HL-60 (cell line): ENCODE measurements around the gene CDC37.

Experiments
- DNase-seq, 2 experiments: peaks; one replicate each; pipeline ENCODE4 v3.0.0-alpha.2; 2010 to 2020; ENCODE audit warnings: low read depth in 1 of 2, low spot score in 1 of 2
- H3K27ac ChIP-seq: fragments of 250-450 bp; sonication (Bioruptor Pico); replicated peaks from 2 replicates; pipeline ENCODE4 v1.5.1; 2020; ENCODE audit warnings: mild to moderate bottlenecking, moderate library complexity
- H3K27me3 ChIP-seq: fragments of 250-450 bp; sonication (Bioruptor Pico); 2 replicates; pipeline ENCODE4 v1.5.1; 2021; ENCODE audit warnings: mild to moderate bottlenecking, moderate library complexity; ENCODE audit not compliant: insufficient read depth, poor library complexity, severe bottlenecking
- H3K4me3 ChIP-seq: replicated peaks from 2 replicates; pipeline ENCODE4 v1.5.1; 2011; ENCODE audit warnings: mild to moderate bottlenecking, control low read depth, low read length; ENCODE audit not compliant: insufficient read depth
- CTCF ChIP-seq: IDR thresholded peaks from one replicate; pipeline ENCODE4 v1.5.1; 2011; ENCODE audit warnings: low read length, control low read depth, inconsistent platforms; ENCODE audit not compliant: insufficient read depth
- GABPA ChIP-seq: IDR thresholded peaks from 2 replicates; pipeline ENCODE4 v1.6.1; 2012; ENCODE audit warnings: low read depth
- POLR2AphosphoS5 ChIP-seq: IDR thresholded peaks from 2 replicates; pipeline ENCODE4 v1.6.1; 2012; ENCODE audit warnings: low read depth
- REST ChIP-seq: IDR thresholded peaks from 2 replicates; pipeline ENCODE4 v1.6.1; 2012; ENCODE audit warnings: low read depth; ENCODE audit not compliant: insufficient replicate concordance
- SPI1 ChIP-seq: IDR thresholded peaks from 2 replicates; pipeline ENCODE4 v1.6.1; 2012; ENCODE audit warnings: low read depth, mild to moderate bottlenecking, borderline replicate concordance

CDC37 gene

GRCh38 chr19:10432736-10433130 is 29.4 kb upstream of the CDC37 start:
- TF ChIP-seq POLR2AphosphoS5, result no peak
- no peak for TF ChIP-seq SPI1
- TF ChIP-seq CTCF, result no peak
- no peak for TF ChIP-seq GABPA
- no peak for TF ChIP-seq REST
- H3K27ac ChIP-seq, result no peak overlapping the region
- H3K4me3 ChIP-seq, result no peak overlapping the region
- H3K27me3 ChIP-seq, result peaks cover 33% of the 10 kb centered on the region
- no peak for DNase-seq

- H3K27me3 ChIP-seq, result peaks cover 33% of the 10 kb centered on the region
- no peak for TF ChIP-seq GABPA
- no peak for TF ChIP-seq CTCF
- TF ChIP-seq REST, result no peak
- no peak for TF ChIP-seq SPI1
- no peak for TF ChIP-seq POLR2AphosphoS5
- DNase-seq, result no peak
- H3K27ac ChIP-seq, result no peak overlapping the region
- no peak overlapping the region for H3K4me3 ChIP-seq
Observed at GRCh38 chr19:10431943-10432735, 28.8 kb upstream of the CDC37 start.

GRCh38 chr19:10431254-10431942 is 28.1 kb upstream of the CDC37 start:
- DNase-seq, result no peak
- Histone ChIP-seq H3K4me3 (no peak overlapping the region), H3K27me3 (peaks cover 33% of the 10 kb centered on the region), H3K27ac (no peak overlapping the region)
- no peak for TF ChIP-seq POLR2AphosphoS5
- TF ChIP-seq SPI1, result no peak
- no peak for TF ChIP-seq GABPA
- no peak for TF ChIP-seq REST
- TF ChIP-seq CTCF, result no peak
